ENCODE data around the gene CAAP1.

DNA sequence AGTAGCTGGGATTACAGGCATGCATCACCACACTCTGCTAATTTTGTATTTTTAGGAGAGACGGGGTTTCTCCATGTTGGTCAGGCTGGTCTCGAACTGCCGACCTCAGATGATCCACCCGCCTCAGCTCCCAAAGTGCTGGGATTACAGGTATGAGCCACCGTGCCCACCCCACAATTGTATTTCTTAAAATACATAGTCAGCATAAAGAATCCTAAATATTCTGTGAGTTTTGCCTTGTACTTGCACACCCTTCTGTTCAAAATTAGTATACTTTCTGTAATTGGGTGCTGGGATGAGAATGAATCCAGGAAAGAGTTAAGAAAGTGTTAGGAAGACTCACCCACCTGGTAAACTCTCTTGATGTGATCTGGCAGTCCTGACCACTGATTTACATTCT is 101.3 kb downstream of the CAAP1 start:
- TF ChIP-seq, protein P1, sequence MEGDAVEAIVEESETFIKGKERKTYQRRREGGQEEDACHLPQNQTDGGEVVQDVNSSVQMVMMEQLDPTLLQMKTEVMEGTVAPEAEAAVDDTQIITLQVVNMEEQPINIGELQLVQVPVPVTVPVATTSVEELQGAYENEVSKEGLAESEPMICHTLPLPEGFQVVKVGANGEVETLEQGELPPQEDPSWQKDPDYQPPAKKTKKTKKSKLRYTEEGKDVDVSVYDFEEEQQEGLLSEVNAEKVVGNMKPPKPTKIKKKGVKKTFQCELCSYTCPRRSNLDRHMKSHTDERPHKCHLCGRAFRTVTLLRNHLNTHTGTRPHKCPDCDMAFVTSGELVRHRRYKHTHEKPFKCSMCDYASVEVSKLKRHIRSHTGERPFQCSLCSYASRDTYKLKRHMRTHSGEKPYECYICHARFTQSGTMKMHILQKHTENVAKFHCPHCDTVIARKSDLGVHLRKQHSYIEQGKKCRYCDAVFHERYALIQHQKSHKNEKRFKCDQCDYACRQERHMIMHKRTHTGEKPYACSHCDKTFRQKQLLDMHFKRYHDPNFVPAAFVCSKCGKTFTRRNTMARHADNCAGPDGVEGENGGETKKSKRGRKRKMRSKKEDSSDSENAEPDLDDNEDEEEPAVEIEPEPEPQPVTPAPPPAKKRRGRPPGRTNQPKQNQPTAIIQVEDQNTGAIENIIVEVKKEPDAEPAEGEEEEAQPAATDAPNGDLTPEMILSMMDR (IDR thresholded peaks at IDR 0.05; ENCODE audit: insufficient read depth, low read depth, low read length): no peak
- no peak for TF ChIP-seq EZH2 (IDR thresholded peaks at IDR 0.05; ENCODE audit: insufficient read depth, low read length)
